Nephron progenitor cell (in vitro differentiated cells): ENCODE data around the gene HERPUD1.

Experiments
- DNase-seq: peaks from one replicate; pipeline ENCODE4 v3.0.0; 2021
- H3K27ac Mint-ChIP-seq: 2 replicates; pipeline ENCODE4 v1.8.0; 2021; ENCODE audit warnings: mild to moderate bottlenecking, moderate library complexity, mixed read lengths
- H3K27me3 Mint-ChIP-seq: 2 replicates; pipeline ENCODE4 v1.8.0; 2021; ENCODE audit warnings: mild to moderate bottlenecking, low read depth, mixed read lengths; ENCODE audit not compliant: poor library complexity
- H3K36me3 Mint-ChIP-seq: 2 replicates; pipeline ENCODE4 v1.8.0; 2021; ENCODE audit warnings: low read depth, mixed read lengths
- H3K4me1 Mint-ChIP-seq: 2 replicates; pipeline ENCODE4 v1.8.0; 2021; ENCODE audit warnings: mixed read lengths
- H3K4me3 Mint-ChIP-seq: 2 replicates; pipeline ENCODE4 v1.8.0; 2021; ENCODE audit warnings: mild to moderate bottlenecking, moderate library complexity, mixed read lengths
- H3K9me3 Mint-ChIP-seq: 2 replicates; pipeline ENCODE4 v1.8.0; 2021; ENCODE audit warnings: mild to moderate bottlenecking, moderate library complexity, mixed read lengths
- TF ChIP-seq, protein P1 (sequence below): fragments of 200-600 bp; sonication (generic); IDR thresholded peaks from 2 replicates; pipeline ENCODE4 v1.5.0; 2021; ENCODE audit warnings: antibody characterized with exemption

Gene HERPUD1

DNA sequence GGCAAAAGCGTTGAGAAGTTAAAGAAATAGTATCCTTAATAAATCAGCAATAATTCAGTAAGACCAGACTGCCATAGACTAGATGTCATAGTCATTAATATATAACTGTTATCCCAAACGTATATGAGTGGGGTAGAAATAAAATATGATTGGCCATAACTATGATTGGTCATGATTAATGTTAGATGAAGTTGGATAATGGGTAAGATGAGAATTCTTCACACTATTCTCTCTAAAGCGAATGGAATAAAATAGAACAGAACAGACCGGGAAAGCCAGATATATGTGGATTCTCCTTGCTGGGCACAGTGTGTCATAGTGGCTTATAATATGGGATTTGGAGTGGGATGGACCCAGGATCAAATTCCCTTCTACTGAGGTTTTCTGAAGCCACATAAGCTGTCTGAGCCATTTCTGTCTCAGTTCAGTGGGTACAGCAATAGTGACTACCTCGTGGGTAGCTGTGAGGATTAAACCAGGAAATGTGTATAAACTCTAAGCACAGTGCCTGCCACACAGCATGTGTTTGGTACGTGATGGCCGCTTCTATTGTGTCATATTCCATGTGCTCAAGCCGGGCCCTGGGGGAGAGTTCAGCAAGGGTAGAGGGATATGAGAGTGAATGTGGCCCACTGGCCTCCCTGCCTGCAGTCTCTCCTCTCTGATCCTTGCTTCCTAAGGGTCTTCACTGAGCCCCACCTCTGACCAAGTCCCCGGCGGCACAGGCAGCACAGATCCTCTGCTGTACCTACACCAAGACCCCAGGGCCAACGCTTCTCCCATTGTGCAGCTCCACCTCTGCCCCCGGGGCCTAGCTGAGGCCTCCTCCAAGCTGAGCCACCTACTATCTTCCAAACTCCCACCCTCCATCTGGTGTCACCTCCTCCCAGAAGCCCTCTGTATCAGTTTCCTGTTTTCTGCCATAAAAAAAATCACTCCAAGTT lies 33.5 kb downstream of the HERPUD1 start:
- DNase-seq = no peak
- Mint-ChIP-seq H3K4me1 (peaks cover 6% of the 10 kb centered on the region), H3K27me3 (peaks cover 15% of the 10 kb centered on the region), H3K9me3 (no peaks in the 10 kb centered on the region), H3K4me3 (no peak overlapping the region), H3K36me3 (no peaks in the 10 kb centered on the region), H3K27ac (no peak overlapping the region)
- TF ChIP-seq, protein P1, sequence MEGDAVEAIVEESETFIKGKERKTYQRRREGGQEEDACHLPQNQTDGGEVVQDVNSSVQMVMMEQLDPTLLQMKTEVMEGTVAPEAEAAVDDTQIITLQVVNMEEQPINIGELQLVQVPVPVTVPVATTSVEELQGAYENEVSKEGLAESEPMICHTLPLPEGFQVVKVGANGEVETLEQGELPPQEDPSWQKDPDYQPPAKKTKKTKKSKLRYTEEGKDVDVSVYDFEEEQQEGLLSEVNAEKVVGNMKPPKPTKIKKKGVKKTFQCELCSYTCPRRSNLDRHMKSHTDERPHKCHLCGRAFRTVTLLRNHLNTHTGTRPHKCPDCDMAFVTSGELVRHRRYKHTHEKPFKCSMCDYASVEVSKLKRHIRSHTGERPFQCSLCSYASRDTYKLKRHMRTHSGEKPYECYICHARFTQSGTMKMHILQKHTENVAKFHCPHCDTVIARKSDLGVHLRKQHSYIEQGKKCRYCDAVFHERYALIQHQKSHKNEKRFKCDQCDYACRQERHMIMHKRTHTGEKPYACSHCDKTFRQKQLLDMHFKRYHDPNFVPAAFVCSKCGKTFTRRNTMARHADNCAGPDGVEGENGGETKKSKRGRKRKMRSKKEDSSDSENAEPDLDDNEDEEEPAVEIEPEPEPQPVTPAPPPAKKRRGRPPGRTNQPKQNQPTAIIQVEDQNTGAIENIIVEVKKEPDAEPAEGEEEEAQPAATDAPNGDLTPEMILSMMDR = no peak

GRCh38 chr16:56966093-56966475 lies 34.1 kb downstream of the HERPUD1 start:
- TF ChIP-seq, protein P1 = no peak
- no peak overlapping the region for H3K27ac Mint-ChIP-seq

DNA sequence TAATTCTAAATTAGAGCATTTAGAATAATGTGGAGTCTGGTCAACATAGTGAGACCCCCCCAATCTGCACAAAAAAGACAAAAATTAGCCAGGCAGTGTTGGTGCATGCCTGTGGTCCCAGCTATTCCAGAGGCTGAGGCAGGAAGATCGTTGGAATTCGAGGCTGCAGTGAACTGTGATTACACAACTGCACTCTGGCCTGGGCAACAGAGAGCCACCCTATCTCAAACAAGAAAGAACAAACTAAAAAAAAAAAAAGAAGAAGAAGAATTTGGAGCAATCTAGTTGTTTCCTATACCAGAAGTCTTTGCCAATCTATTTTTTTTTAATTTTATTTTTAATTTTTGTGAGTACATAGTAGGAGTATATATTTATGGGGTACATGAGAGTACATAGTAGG lies 35.8 kb downstream of the HERPUD1 start:
- H3K9me3 Mint-ChIP-seq = no peaks in the 10 kb centered on the region
- DNase-seq = no peak
- H3K4me3 Mint-ChIP-seq = no peak overlapping the region
- H3K27me3 Mint-ChIP-seq = peaks cover 19% of the 10 kb centered on the region
- TF ChIP-seq, protein P1 = no peak
- no peak overlapping the region for H3K27ac Mint-ChIP-seq
- peaks cover 6% of the 10 kb centered on the region for H3K4me1 Mint-ChIP-seq
- H3K36me3 Mint-ChIP-seq = no peaks in the 10 kb centered on the region

More at GRCh38 chr16:56966093-56966475, 34.1 kb downstream of the HERPUD1 start:
- Mint-ChIP-seq H3K9me3 (no peaks in the 10 kb centered on the region), H3K27me3 (peaks cover 17% of the 10 kb centered on the region), H3K4me3 (no peak overlapping the region), H3K4me1 (peaks cover 6% of the 10 kb centered on the region), H3K36me3 (no peaks in the 10 kb centered on the region)
- no peak for DNase-seq

DNA sequence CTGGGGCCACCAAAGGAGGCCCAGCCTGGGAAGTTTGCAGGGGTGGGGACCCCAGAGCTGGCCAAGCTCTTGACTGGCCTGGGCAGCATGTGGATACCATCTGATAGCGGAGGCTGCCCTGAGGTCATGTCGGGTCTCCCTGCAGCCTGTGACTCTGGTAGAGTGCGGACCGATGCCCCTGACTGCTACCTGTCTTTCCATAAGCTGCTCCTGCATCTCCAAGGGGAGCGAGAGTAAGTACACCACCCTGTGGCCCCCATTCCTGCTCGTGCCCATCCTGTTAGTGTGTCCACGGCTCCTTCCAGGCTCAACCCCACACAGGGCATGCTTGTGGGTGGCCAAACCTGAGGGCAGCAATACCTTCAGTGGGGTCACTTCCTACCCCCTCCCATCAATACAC lies 37.8 kb downstream of the HERPUD1 start:
- Mint-ChIP-seq H3K4me1 (peaks cover 6% of the 10 kb centered on the region), H3K36me3 (no peaks in the 10 kb centered on the region), H3K4me3 (no peak overlapping the region), H3K9me3 (peaks cover 7% of the 10 kb centered on the region), H3K27me3 (peaks cover 28% of the 10 kb centered on the region), H3K27ac (no peak overlapping the region)
- TF ChIP-seq, protein P1 = no peak
- DNase-seq = no peak

GRCh38 chr16:56970934-56971767 lies 39.2 kb downstream of the HERPUD1 start:
- Mint-ChIP-seq H3K4me1 (no peaks in the 10 kb centered on the region), H3K36me3 (no peaks in the 10 kb centered on the region), H3K27ac (no peak overlapping the region), H3K4me3 (no peak overlapping the region), H3K27me3 (peaks cover 34% of the 10 kb centered on the region), H3K9me3 (peaks cover 7% of the 10 kb centered on the region)
- no peak for DNase-seq
- TF ChIP-seq, protein P1 = no peak
